HG02588 (cell line): ENCODE results near the gene ERICH2.

Experiments
- ATAC-seq: cut with Tn5 transposase; IDR thresholded peaks from one replicate; pipeline ENCODE4 v1.9.1; 2021; ENCODE audit warnings: mild to moderate bottlenecking, moderate library complexity; ENCODE audit not compliant: unreplicated experiment

ERICH2 gene

DNA sequence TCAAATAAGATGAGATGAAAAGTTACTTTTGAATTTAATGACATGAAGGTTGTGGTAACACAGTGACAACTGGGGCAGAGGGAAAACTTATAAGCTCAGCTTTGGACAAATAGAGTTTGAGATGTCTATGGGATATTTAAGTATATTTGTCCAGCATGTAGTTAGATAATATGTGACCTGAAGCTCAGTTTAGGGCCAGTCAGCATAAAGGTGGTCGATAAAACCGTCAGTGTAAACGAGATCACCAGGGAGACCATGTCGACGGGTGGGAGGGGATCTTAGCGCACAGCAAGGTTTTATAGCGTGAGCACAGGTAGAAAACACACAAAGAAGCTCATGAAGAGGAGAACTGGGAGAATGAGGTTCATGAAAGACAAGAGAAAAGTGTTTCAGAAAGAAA is 7.4 kb upstream of the ERICH2 start:
- no peak for ATAC-seq

DNA sequence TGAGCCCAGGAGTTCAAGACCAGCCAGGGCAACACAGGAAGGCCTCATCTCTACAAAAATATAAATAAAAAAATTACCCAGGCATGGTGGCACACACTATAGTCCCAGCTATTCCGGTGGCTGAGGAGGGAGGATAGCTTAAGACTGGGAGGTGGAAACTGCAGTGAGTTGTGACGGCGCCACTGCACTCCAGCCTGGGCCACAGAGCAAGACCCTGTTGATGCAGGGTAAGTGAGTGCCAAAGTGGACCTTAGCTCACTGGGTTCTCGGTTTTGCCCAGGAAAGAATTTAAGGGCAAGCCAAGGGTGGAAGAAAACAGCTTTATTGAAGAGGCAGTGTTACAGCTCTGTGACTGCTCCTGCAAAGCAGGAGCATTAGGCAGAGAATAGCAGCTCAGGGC is 6.9 kb upstream of the ERICH2 start:
- no peak for ATAC-seq

DNA sequence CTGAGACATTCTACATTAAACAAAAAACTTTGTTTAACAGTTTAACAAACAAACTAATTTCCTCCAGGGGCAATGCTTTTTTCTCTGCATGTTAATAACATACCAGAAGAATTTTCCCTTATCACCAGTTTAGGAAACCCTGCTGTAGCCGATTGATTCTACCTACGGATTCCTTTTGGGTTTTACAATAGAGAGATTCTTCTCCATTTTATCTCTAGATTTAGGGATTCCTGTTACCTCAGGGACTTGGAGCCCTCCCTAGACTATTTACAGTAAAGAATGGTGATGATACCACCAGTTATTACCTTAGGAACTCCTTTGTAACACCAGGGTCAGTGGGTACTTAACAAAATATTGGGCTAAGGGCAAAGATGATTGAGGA is 5.3 kb upstream of the ERICH2 start:
- ATAC-seq: no peak

DNA sequence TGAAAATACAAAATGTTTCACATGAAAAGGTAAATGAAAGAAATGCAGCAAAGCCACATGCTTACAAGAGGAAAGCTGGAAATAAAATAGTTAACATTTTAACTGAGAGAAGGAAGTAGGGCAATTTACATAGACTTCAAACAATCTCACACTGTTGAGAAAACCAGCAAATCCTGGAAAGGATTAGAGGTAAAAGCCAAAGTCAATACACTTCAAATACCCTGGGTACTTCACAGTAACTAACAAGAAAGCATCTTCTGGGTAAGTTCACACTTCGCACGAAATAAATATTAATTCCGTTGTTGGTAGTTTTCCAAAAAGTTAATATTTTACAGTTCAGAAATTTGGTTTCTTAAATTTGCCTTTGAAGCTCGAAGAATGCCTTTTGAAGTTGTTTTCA is 3.5 kb upstream of the ERICH2 start:
- no peak for ATAC-seq

DNA sequence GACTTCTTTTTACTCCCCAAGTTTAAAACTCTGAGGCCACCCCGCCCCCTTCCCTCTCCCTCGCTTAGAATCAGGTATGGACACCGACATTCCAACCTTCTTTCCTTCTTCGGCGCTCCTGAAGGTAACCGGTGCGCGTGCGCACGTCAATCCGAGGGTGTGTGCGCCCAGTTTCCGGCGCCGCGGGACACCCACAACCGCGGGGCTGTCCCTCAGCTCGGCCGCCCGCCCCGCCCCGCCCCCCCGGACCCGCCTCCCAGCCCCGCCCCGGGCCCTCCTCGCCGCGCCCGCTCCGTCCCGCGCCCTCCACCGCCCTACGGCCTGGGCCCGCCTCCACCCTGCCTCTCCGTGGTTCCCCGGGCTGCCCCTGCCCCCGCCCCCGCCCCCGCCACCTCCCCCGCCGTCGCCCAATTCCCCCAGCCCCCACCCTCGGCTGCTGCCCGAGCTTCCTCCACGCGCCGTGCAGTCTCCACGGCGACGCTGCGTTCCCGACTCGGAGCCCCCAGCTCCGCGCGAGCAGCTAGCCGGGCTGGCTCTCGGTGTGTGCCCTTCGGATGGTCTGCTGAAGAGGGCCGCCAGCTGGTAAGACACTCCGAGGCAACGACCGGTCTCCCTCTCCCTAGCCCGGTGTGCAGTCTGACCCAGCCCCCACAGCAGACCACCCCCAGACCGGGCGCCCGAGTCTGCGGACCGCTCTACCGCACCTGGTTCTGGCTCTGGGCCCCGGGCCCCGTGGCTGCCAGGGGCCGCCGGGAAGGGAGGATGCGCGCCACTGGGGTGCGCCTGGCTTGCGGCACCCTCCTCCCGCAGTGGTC is 635 bp downstream of the ERICH2 start:
- ATAC-seq: peak; percentile 84

DNA sequence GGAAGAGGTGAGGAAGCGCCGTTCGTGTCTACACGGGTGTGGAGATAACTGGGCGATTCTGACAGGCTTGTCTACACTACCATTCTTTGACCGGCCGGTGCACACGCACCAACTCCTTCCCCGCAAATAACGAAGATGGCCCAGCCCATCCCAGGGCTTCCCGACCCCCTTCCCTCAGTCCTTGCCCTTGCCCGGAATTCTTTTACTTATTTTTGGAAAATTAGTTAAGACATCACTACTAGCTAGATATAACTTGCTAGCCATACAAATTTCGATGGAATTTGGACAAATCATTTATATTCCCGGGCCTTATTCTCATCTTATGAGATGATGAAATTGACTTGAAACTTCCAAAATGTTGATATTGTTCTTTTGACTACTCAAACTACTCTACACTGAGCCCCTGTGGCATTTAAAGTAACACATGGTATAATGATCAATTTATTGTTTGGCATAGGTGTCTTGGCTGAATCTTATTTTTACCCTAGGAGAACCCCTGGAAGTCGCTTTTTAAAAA is 1.3 kb downstream of the ERICH2 start:
- ATAC-seq: no peak

DNA sequence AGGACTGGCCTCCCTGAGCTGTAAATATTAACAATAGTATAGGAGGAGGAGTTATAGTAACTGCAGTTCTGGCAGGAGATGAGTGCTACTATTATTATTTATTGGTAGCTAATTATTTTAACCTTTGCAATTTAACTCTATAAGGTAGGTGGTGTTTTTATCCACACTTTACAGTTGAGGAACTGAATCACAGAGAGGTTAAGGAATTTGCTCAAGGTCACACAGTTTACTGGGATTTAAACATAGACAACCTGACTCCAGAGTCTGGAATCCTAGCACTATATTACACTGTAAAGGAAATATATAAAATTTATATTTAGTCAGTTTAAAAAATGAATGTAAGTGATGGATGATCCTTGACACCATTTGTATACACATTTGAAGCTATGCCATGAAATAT is 2.1 kb downstream of the ERICH2 start:
- ATAC-seq: no peak

DNA sequence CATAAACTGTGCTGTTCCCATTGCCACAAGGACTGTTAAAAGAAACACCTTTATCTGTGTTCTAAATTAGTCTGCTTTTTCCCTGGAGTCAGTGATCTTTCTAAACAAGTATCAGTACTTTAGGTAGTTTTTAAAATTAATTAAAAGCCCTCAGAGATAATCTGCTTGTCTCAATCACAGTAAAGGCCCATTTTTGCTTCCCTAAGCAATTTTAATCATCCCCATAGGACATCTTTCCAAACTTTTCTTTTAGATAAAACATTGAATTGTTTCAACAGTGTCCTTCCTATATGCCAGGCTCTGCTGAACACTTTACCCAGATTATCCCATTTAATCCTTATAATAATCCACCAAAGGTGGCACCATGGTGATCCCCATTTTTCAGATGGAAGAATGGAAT is 3.9 kb downstream of the ERICH2 start:
- ATAC-seq: no peak

DNA sequence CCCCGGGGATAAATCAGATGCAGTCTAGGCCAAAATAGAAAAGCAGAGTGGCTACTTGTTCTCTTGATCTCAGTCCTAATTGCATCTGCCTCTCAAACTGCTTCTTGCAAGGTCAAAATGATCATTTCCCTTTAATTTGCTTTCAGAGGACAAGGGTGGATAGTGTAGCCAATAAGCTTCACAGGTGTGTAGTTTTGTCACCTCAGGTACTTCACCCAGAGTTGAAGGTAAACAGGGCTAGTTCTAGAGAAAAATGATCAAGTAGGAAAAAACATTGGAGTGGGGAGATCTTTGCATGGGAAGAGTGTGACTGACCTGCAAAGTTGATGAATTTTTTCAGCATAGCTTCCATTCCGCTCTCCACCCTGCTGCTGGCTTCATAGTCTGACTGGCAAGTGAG is 8.7 kb downstream of the ERICH2 start:
- ATAC-seq: no peak

DNA sequence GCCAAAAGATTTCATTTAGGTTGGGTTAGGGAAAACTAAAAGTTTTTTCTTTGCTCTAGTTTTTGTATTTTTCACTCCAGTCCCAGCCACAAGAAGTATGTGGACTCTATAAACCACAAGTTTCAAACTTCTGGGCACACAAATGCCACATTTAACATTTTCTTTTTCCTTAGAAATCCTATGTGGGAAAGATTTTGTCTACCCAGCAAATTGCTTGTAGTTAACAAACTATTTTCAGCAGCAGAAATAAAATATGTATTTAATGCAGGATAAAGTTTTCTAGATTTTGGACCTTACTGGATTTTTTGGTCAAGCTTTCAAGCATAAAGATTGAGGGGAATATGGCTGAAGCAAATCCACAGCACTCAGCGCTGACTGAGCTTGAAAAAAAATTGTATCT is 9.1 kb downstream of the ERICH2 start:
- no peak for ATAC-seq

DNA sequence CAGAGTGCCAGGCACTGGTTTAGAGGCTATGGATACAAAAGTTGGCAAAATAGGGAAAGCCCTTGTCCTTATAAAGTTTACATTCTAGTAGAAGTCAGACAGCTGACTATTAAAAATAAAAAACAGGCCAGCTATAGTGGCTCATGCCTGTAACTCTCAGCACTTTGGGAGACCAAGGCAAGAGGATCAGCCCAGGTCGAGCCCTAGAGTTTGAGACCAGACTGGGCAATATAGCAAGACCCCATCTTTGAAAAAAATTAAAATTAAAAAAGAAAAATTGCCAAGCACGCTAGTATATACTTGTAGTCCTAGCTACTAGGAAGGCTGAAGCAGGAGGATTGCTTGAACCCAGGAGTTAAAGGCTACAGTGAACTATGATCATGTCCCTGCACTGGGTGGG is 12.5 kb downstream of the ERICH2 start:
- no peak for ATAC-seq

DNA sequence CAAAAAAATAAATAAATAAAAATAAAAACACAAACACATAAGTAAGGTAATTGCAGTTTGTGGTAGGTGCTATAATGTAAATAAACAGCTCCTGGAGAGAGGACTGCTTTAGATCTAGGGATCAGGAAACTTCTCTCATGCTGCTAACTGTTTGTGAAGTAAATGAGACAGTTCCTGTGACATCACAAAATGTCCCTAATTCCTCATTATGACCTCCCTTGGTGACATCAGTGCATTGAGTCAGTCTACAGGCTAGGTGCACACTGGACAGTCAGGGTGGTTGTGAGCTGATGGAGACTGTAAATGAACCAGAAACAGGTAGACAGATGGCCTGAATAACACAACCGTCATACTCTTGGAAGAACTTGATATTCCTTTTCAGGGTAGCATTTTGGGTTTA is 13.4 kb downstream of the ERICH2 start:
- ATAC-seq: no peak

DNA sequence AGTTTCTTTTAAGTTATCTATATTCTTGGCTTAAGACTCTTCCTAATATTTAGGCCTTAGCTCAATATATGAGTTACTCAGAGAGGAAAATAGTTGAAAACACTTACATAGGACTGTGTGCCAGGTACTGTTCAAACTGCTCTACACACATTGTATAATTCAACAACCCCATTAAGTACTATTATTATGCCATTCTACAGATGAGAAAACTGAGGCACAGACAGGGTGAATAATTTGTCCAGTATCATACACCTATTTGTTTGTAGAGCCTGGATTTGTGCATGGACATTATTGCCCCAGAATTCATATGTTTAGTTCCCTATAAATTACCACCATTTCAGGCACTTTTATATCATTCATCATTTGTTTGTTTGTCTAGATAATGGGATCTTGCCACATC is 28.8 kb downstream of the ERICH2 start:
- ATAC-seq: no peak

DNA sequence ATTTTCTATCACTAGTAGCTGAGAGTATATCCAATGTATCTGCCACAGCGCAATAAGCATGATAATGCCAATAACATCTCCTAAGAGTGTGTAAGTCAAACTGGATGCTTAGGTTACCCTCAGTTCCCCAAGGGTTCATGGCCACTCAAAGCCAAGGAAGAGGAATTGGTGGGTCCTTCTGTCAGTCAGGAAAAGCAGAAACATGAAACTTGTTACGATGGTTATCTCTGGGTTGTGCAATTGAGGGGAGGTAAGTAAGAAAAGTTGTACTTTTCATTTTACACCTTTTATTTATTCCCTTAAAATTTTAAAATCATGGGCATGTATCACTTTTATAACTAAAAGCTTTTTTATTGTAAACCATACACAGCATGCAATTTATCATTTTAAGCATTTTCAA is 36.4 kb downstream of the ERICH2 start:
- ATAC-seq: no peak

DNA sequence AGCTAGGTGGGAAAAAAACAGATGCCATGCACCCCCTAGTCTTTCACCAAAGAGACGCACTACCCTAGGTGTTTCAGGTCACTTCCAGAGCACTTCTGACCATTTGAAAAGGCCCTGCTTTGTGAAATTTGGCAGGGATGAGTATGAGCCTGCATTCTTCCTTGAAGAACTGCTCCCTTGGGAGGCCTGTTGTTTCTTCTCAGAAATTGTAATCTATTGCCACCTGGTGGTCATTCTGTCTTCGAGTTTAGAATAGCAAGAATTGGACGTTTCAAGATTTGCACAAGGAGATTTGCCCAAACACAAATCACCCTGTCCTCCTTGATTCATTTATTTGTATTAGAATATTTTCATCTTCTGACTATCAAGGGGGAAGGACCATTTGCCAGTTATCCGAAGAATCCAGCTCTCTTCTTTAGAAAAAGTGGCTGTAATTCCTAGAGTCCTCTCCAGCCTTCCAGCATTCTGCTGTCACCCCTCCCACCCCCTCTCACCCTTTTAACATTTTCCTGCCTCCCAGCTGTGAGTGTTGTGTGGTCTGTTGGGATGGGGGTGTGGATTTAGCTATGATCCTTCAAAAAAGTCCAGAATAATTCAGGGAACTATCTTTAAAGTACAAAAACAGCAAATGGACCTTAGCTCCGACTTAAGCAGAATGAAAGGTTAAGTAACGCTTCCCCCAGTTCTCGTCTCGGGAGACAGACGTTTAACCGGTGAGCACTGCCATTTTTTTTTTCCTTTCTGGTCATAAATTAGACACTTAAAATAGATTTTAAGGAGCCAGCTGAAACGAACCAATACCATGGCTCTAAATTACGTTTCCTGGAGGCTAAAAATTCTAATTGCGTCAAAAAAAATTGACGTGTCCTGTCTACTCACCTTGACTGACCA is 42.8 kb downstream of the ERICH2 start:
- ATAC-seq: no peak

DNA sequence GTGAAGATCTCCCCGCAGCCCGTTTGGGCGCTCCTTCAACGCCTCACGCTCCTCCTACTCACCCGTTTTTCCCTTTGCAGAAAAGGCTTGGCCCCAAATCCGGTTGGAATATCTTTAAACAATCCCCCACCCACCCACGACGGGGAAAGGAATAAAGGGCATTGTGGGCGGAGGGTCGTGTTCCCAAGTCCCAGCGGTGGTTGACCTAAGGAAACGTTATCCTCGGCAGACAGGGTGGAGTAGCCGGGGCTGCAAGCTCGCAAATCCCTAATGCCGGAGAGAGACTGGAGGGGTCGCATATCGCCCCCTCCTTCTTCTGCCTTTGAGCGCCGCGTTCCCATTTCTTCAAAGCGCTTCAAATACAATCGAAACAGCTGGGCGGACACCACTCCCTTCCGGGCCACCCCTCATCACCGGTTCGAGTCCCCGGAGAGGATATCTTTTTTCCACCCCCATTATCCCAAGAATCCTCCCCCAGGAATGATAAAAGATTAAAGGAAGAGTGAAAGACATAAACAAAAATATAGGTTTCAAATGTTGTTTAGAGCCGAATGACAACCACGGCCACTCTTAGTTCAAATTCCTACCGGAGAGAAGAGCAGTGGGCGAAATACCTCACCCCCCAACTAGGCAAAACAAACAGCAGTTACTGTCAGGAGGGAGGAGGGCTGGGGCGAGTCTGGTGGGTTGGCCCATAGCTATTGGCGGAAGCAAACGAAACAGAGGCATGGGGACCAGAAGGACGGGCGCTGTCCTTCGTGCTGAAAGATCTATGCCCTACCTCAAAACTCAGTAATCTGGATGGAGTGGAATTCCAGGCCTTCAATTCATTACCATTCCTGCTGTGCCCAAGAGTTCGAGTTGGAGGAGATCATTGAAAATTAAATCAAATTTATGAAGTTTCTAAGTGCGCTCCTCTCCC is 43.7 kb downstream of the ERICH2 start:
- ATAC-seq: no peak

DNA sequence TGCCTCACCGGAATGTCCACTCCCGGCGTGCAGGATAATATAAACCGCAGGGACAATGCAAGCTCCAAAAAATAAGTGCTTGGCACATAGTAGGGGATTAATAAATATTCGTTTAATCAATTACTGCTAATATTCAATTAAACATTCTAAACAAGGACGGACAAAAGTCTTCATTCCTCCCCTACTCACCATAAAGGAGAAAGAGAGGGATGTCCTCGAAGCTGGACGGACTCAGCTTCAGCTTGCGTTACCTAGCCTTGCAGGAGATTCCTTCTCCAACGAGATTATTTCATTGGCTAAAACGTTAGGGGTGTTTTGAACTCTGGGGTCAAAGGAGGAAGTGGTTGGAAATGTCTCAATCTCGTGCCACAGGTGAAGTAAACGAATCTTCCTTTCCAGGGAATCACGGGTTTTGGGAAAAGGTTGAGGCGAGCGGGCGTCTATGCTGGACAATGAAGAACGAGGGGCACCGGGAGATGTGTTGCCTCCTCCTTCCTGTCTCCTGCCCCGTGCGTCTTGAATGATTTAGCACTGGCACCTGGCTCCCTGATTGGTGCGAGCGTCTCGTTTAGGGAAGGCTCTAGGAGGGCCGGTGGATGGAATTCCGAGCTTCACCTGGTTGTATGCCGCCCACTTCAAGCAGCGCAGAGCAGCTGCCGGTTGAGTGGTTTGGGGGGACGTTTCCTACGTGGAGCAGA is 44.5 kb downstream of the ERICH2 start:
- no peak for ATAC-seq

DNA sequence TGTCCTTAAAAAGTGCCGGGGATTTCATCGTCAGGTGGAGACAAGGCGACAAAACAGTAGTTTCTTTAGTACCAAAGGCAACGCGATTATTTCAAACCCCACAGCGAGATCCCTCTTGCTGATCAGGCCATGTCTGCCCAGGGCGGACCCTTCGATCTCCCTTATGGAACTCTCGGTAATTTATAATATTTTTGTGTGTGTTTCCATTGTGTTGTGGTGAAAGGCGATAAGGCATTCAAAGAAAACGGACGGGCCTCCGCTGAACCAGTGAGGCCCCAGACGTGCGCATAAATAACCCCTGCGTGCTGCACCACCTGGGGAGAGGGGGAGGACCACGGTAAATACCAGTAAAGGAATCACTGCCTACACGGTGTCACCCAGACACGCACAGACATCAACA is 45.1 kb downstream of the ERICH2 start:
- ATAC-seq: no peak

DNA sequence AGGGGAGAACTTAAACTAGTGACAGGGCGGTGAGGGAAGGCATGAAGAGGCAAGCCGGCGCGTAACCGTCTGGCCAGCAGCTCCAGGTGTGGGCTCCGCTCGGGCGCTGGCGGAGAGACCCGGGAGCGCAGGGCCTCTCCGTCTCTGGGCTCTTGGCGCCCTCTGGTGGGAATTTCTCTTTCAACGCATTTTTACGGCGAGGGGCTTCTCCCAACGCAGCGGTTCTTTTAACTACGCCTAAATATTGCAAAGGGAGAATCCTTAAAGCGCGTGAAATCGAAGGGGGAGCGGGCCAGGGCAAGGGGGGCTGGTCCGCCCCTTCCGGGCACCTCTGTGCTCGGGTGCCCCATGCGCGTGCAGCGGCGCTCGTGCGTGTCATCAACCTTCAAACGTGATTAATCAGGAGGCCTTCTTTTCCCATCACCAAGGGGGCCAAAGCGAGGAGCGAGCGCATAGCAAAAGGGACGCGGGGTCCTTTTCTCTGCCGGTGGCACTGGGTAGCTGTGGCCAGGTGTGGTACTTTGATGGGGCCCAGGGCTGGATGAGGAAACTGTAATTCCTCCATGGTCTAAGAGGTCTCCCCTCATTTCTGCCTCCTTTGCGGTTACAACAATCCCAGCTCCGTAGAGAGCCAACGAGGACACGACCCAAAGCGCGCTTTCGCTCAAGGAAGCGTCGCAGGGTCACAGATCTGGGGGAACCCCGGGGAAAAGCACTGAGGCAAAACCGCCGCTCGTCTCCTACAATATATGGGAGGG is 45.7 kb downstream of the ERICH2 start:
- ATAC-seq: no peak
